Fibroblast of mammary gland (primary cell): ENCODE results near the gene ODF2L.
A peak's percentile ranks its signal among the peaks of the same experiment; 100 is the strongest.

Source experiments
- DNase-seq: peaks from one replicate; pipeline ENCODE4 v3.0.0-alpha.2; 2010; ENCODE audit warnings: low read depth
- H3K4me3 ChIP-seq: 2 replicates; pipeline ENCODE4 v1.5.1; 2011; ENCODE audit warnings: low read depth, mild to moderate bottlenecking, low read length, moderate library complexity; ENCODE audit not compliant: control insufficient read depth
- CTCF ChIP-seq: conservative IDR thresholded peaks from 2 replicates; pipeline ENCODE4 v1.5.1; 2011; ENCODE audit warnings: low read depth, low read length, inconsistent platforms; ENCODE audit not compliant: control insufficient read depth, insufficient read depth

Gene ODF2L

DNA sequence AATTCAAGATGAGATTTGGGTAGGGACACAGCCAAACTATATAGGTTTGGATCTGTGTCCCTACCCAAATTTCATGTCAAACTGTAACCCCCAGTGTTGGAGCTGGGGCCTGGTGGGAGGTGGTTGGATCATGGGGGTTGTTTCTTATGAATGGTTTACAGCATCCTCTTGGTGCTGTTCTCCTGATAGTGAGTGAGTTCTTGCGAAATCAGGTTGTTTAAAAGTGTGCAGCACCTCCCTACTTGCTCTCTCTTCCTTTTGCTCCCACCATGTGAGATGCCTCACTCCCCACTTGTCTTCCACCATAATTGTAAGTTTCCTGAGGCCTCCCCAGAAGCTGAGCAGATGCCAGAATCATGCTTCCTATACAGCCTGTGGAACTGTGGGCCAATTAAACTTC is 17.3 kb downstream of the ODF2L start:
- H3K4me3 ChIP-seq = no peak overlapping the region
- no peak for DNase-seq
- TF ChIP-seq CTCF = no peak

DNA sequence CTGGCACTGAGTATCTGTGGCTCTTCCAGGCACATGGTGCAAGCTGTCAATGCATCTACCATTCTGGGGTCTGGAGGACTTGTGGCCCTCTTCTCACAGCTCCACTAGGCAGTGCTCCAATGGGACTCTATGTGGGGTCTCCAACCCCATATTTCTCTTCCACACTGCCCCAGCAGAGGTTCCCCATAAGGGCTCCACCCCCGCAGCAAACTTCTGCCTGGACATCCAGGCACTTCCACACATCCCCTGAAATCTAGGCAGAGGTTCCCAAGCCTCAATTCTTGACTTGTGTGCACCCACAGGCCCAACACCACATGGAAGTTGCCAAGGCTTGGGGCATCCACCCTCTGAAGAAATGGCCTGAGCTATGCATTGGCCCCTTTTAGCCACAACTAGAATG is 18.8 kb downstream of the ODF2L start:
- no peak for TF ChIP-seq CTCF
- no peak overlapping the region for H3K4me3 ChIP-seq
- DNase-seq = no peak

DNA sequence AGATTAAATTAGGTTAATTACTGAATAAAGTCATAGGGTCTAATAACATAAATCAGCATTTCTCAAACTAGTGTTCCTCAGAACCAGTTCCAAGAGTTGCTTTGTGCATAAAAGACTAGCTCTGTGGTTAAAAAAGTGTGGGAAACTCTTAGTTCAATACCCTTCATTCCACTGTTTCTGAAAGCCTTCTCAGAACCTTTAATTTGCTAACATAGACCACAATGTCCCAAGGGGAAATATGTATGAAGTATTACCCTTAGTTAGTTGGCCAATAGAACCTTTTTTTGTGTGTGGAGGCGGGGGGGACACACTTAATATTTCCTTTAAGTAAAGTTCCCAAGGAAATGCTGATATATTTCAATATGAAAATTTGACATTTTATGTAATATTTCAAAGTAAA is 20.4 kb downstream of the ODF2L start:
- DNase-seq = peak; percentile 80
- TF ChIP-seq CTCF = no peak

GRCh38 chr1:86370601-86371022 is 25.5 kb downstream of the ODF2L start:
- TF ChIP-seq CTCF = no peak
- H3K4me3 ChIP-seq = no peak overlapping the region
- peak; percentile 50 for DNase-seq

More for the DNA sequence above, 20.4 kb downstream of the ODF2L start:
- H3K4me3 ChIP-seq = no peak overlapping the region

DNA sequence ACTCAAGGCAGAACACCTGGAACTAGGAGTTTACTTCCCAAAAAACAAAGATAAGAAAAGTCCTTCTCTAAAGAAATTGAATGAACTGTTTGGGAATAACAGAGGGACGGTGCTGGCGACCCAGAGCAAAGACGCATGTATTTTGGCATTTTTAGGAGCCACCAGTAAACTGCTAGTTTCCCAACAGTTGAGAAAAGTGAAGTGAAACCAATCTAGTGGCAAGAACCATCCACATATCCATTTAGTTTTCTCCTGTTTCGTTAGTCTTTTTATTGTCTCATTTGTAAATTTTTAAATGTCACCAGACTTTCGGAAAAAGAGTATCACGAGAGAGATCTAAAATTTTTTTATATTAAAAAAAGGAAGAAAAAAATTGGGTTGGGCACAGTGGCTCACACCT is 30.2 kb downstream of the ODF2L start:
- H3K4me3 ChIP-seq = no peak overlapping the region
- DNase-seq = no peak
- no peak for TF ChIP-seq CTCF

DNA sequence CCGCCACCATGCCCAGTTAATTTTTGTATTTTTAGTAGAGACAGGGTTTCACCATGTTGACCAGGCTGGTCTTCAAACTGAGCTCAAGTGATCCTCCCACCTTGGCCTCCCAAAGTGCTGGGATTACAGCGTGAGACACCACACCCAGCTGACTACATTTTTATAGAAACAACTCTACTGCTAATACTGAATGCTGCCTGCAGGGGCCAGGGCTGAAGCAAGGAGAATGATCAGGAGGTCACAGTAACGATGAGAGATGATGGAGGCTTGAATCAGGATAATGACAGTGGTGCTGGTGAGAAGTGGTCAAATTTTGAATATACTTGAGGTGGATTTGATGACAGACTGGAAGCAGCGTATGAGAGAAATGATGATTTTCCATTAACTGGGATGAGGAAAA is 33.3 kb downstream of the ODF2L start:
- TF ChIP-seq CTCF = no peak
- no peak for DNase-seq
- H3K4me3 ChIP-seq = no peak overlapping the region

DNA sequence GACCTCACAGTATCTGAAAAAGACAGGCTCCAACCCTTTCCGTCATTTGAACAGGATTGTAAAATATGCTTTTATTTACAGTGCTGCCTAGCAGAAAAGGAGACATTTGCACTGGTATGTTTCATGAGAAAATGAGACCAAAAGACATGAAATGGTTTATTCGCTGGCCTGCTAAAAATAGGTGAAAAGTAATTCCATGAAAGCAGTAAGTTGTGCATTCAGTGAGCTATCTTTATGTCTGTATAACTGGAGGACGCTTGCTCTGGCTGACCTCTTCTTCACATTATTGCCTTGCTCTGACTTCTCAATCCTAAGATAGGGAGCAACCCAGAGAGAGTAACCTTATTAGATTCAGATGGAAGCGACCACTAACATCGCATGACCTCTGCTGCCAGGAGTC is 38.3 kb downstream of the ODF2L start:
- no peak overlapping the region for H3K4me3 ChIP-seq
- no peak for TF ChIP-seq CTCF
- DNase-seq = no peak
